ENCODE measurements around the gene MTRR. TPM values are rescaled to one million over a fixed set of nuclear protein-coding genes. Genes with fewer than 3 reads are reported as not detected.

The MTRR gene
- total RNA-seq, 2 experiments from 2014 or later: 51.9 to 72.6 TPM

DNA sequence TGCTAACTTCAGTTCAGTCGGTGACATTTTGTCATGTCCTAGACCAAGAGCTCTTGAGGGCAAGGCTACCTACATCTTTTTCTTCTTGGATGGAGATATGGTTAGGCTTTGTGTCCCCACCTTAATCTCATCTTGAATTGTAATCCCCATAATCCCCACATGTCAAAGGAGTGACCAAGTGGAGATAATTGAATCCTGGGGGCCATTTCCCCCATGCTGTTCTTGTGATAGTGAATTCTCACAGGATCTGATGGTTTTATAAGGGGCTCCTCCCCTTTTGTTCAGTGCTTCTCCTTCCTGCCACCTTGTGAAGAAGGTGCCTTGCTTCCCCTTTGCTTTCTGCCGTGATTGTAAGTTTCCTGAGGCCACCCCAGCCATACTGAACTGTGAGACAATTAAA, 16.0 kb upstream of the MTRR start:
- Histone ChIP-seq H3K79me2 (ENCODE audit: insufficient read depth, low read depth, low read length) (no peaks in the 10 kb centered on the region), H3K9me2 (ENCODE audit: insufficient read depth, low read length) (no peaks in the 10 kb centered on the region), H3K9me3 (ENCODE audit: low read length) (no peaks in the 10 kb centered on the region), H3K4me2 (ENCODE audit: low read length) (no peak overlapping the region), H3K4me3 (ENCODE audit: low read depth, low read length, poor library complexity, severe bottlenecking) (no peak overlapping the region), H3K27ac (ENCODE audit: low read depth, low read length, poor library complexity, severe bottlenecking) (no peak overlapping the region), H2AFZ (ENCODE audit: low read length) (no peak overlapping the region), H4K20me1 (ENCODE audit: insufficient read depth, low read length) (no peaks in the 10 kb centered on the region), H3K4me1 (ENCODE audit: insufficient read depth, low read length, poor library complexity, severe bottlenecking) (no peaks in the 10 kb centered on the region), H3K36me3 (ENCODE audit: insufficient read depth, low read length) (peaks cover 11% of the 10 kb centered on the region; the same call in 1 of the 2 replicates)
- no peak for DNase-seq (ENCODE audit: low spot score)
- POLR2A ChIA-PET: no interaction called here
- no TSS peak for BruUV-seq (replicated peaks)
- CTCF ChIA-PET (ENCODE audit: unreplicated experiment): no interaction called here
- intact Hi-C loops (cut with micrococcal nuclease; ENCODE audit: unreplicated experiment): no loop called here
- TF ChIP-seq EZH2phosphoT487 (IDR thresholded peaks at IDR 0.05; ENCODE audit: borderline replicate concordance, low read depth, low read length): no peak
- TF ChIP-seq, protein P1, sequence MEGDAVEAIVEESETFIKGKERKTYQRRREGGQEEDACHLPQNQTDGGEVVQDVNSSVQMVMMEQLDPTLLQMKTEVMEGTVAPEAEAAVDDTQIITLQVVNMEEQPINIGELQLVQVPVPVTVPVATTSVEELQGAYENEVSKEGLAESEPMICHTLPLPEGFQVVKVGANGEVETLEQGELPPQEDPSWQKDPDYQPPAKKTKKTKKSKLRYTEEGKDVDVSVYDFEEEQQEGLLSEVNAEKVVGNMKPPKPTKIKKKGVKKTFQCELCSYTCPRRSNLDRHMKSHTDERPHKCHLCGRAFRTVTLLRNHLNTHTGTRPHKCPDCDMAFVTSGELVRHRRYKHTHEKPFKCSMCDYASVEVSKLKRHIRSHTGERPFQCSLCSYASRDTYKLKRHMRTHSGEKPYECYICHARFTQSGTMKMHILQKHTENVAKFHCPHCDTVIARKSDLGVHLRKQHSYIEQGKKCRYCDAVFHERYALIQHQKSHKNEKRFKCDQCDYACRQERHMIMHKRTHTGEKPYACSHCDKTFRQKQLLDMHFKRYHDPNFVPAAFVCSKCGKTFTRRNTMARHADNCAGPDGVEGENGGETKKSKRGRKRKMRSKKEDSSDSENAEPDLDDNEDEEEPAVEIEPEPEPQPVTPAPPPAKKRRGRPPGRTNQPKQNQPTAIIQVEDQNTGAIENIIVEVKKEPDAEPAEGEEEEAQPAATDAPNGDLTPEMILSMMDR (conservative IDR thresholded peaks at IDR 0.05; ENCODE audit: low read length): no peak

GRCh38 chr5:7855611-7856010, 13.3 kb upstream of the MTRR start:
- no peaks in the 10 kb centered on the region for H4K20me1 ChIP-seq (ENCODE audit: insufficient read depth, low read length)
- no peak for DNase-seq (ENCODE audit: low spot score)
- CTCF ChIA-PET (ENCODE audit: unreplicated experiment): no interaction called here

GRCh38 chr5:7856855-7857254, 12.1 kb upstream of the MTRR start:
- no peaks in the 10 kb centered on the region for H3K9me3 ChIP-seq (ENCODE audit: low read length)
- H2AFZ ChIP-seq (ENCODE audit: low read length): no peak overlapping the region
- no peak for TF ChIP-seq EZH2phosphoT487 (IDR thresholded peaks at IDR 0.05; ENCODE audit: borderline replicate concordance, low read depth, low read length)
- TF ChIP-seq, protein P1 (conservative IDR thresholded peaks at IDR 0.05; ENCODE audit: low read length): peak; percentile 72
- CTCF ChIA-PET (ENCODE audit: unreplicated experiment): no interaction called here
- H3K79me2 ChIP-seq (ENCODE audit: insufficient read depth, low read depth, low read length): no peaks in the 10 kb centered on the region
- no peaks in the 10 kb centered on the region for H3K9me2 ChIP-seq (ENCODE audit: insufficient read depth, low read length)
- H4K20me1 ChIP-seq (ENCODE audit: insufficient read depth, low read length): no peaks in the 10 kb centered on the region
- no peak overlapping the region for H3K4me3 ChIP-seq (ENCODE audit: low read depth, low read length, poor library complexity, severe bottlenecking)
- H3K36me3 ChIP-seq (ENCODE audit: insufficient read depth, low read length): peaks cover 48% of the 10 kb centered on the region
- intact Hi-C loops (cut with micrococcal nuclease; ENCODE audit: unreplicated experiment): no loop called here
- H3K4me1 ChIP-seq (ENCODE audit: insufficient read depth, low read length, poor library complexity, severe bottlenecking): no peaks in the 10 kb centered on the region
- no peak overlapping the region for H3K27ac ChIP-seq (ENCODE audit: low read depth, low read length, poor library complexity, severe bottlenecking)
- peak; percentile 24 for DNase-seq (ENCODE audit: low spot score)
- no TSS peak for BruUV-seq (replicated peaks)
- no peak overlapping the region for H3K4me2 ChIP-seq (ENCODE audit: low read length)
- POLR2A ChIA-PET: interaction anchor here (0.6 to 1.7 kb wide), 2 partner anchors 16 to 366 kb away, joined by 3 to 5 read pairs; no protein-coding TSS in a partner anchor

More at GRCh38 chr5:7855611-7856010, 13.3 kb upstream of the MTRR start:
- no TSS peak for BruUV-seq (replicated peaks)
- H3K36me3 ChIP-seq (ENCODE audit: insufficient read depth, low read length): peaks cover 37% of the 10 kb centered on the region
- POLR2A ChIA-PET: interaction anchor here (1.7 kb wide), 1 partner anchor 17 kb away, joined by 5 read pairs; no protein-coding TSS in a partner anchor
- H2AFZ ChIP-seq (ENCODE audit: low read length): no peak overlapping the region
- intact Hi-C loops (cut with micrococcal nuclease; ENCODE audit: unreplicated experiment): no loop called here
- H3K4me2 ChIP-seq (ENCODE audit: low read length): no peak overlapping the region
- no peak for TF ChIP-seq EZH2phosphoT487 (IDR thresholded peaks at IDR 0.05; ENCODE audit: borderline replicate concordance, low read depth, low read length)
- TF ChIP-seq, protein P1 (conservative IDR thresholded peaks at IDR 0.05; ENCODE audit: low read length): no peak
- H3K4me1 ChIP-seq (ENCODE audit: insufficient read depth, low read length, poor library complexity, severe bottlenecking): no peaks in the 10 kb centered on the region
- no peaks in the 10 kb centered on the region for H3K9me2 ChIP-seq (ENCODE audit: insufficient read depth, low read length)
- no peaks in the 10 kb centered on the region for H3K9me3 ChIP-seq (ENCODE audit: low read length)
- no peak overlapping the region for H3K4me3 ChIP-seq (ENCODE audit: low read depth, low read length, poor library complexity, severe bottlenecking)
- no peak overlapping the region for H3K27ac ChIP-seq (ENCODE audit: low read depth, low read length, poor library complexity, severe bottlenecking)
- no peaks in the 10 kb centered on the region for H3K79me2 ChIP-seq (ENCODE audit: insufficient read depth, low read depth, low read length)
